Fibroblast of lung (primary cell): ENCODE data around the gene COX10. TPM values are rescaled to one million over a fixed set of nuclear protein-coding genes. Genes with fewer than 3 reads are reported as not detected.

ENCODE experiments used
- DNase-seq, 2 donors: peaks; one replicate each; pipeline versions ENCODE4 v3.0.0 to v3.0.0-alpha.2; 2010; ENCODE audit warnings: low read depth in 2 of 2
- H2AFZ ChIP-seq: 2 replicates; pipeline ENCODE4 v1.5.1; 2012; ENCODE audit warnings: low read length, control low read depth, inconsistent platforms
- H3K27ac ChIP-seq: 2 replicates; pipeline ENCODE4 v1.5.1; 2011; ENCODE audit warnings: low read length, control low read depth; ENCODE audit not compliant: insufficient read depth
- H3K27me3 ChIP-seq: 2 replicates; pipeline ENCODE4 v1.5.1; 2011; ENCODE audit warnings: mild to moderate bottlenecking, low read length; ENCODE audit not compliant: control insufficient read depth, insufficient read depth
- H3K36me3 ChIP-seq: 2 replicates; pipeline ENCODE4 v1.5.1; 2011; ENCODE audit warnings: low read length; ENCODE audit not compliant: control insufficient read depth, insufficient read depth
- H3K4me1 ChIP-seq: 2 replicates; pipeline ENCODE4 v1.5.1; 2011; ENCODE audit warnings: low read length; ENCODE audit not compliant: control insufficient read depth, insufficient read depth; ENCODE audit errors: extremely low read depth
- H3K4me2 ChIP-seq: 2 replicates; pipeline ENCODE4 v1.5.1; 2011; ENCODE audit warnings: low read length, control low read depth; ENCODE audit not compliant: insufficient read depth; ENCODE audit errors: extremely low read depth
- H3K4me3 ChIP-seq, 4 experiments: fragments of 200-600 bp in 1 of 4; sonication (generic) in 1 of 4; replicated peaks in 1 of 4; 2 replicates each; pipeline ENCODE4 v1.5.1; 2011 to 2016; ENCODE audit warnings: low read length in 4 of 4, low read depth in 3 of 4, mild to moderate bottlenecking in 3 of 4, control low read depth in 2 of 4, inconsistent platforms in 1 of 4, mixed read lengths in 1 of 4; ENCODE audit not compliant: insufficient read depth in 1 of 4; ENCODE audit errors: control extremely low read depth in 1 of 4
- H3K79me2 ChIP-seq: 2 replicates; pipeline ENCODE4 v1.5.1; 2012; ENCODE audit warnings: mild to moderate bottlenecking, low read length, inconsistent platforms; ENCODE audit not compliant: control insufficient read depth, insufficient read depth
- H3K9ac ChIP-seq: 2 replicates; pipeline ENCODE4 v1.5.1; 2011; ENCODE audit warnings: mild to moderate bottlenecking, low read length, control low read depth; ENCODE audit not compliant: insufficient read depth
- H3K9me3 ChIP-seq: 2 replicates; pipeline ENCODE4 v1.5.1; 2012; ENCODE audit warnings: low read depth, low read length; ENCODE audit not compliant: control insufficient read depth, insufficient read depth
- H4K20me1 ChIP-seq: 2 replicates; pipeline ENCODE4 v1.5.1; 2011; ENCODE audit warnings: low read length; ENCODE audit not compliant: control insufficient read depth, insufficient read depth; ENCODE audit errors: extremely low read depth
- CTCF ChIP-seq, 2 donors: IDR thresholded peaks in 1 of 2; conservative IDR thresholded peaks in 1 of 2; 1 replicate in 1 of 2; 2 replicates in 1 of 2; pipeline ENCODE4 v1.5.1; 2011 to 2012; ENCODE audit warnings: low read length in 2 of 2, control low read depth in 1 of 2, inconsistent platforms in 1 of 2, low read depth in 1 of 2, mild to moderate bottlenecking in 1 of 2
- EZH2 ChIP-seq: IDR thresholded peaks from 2 replicates; pipeline ENCODE4 v1.5.1; 2012; ENCODE audit warnings: low read length, control low read depth, mild to moderate bottlenecking; ENCODE audit errors: missing control alignments
- polyA plus RNA-seq, 2 donors: library from polyadenylated mRNA; depleted of rRNA in 1 of 2; stranded (reverse) in 1 of 2; unstranded in 1 of 2; fragments of >200 nt; gene quantifications; 2 replicates each; pipeline ENCODE4 v1.2.1, GENCODE V29; 2011 to 2012; ENCODE audit warnings: missing spikeins in 1 of 2
- total RNA-seq: library from RNA; depleted of rRNA; stranded (reverse); fragments of >200 nt; gene quantifications from 2 replicates; pipeline ENCODE4 v1.2.1, GENCODE V29; 2014

The COX10 gene
- total and polyA plus RNA-seq, 2 donors (not counting 1 experiment from before 2014, with no cell fraction given): 10.6 to 12.5 TPM

GRCh38 chr17:14116263-14117024 lies 47.1 kb downstream of the COX10 start:
- Histone ChIP-seq H3K4me3 (no peak overlapping the region), H3K36me3 (no peaks in the 10 kb centered on the region), H3K9ac (no peak overlapping the region), H4K20me1 (peaks cover 1% of the 10 kb centered on the region), H3K27ac (no peak overlapping the region), H3K79me2 (no peaks in the 10 kb centered on the region), H2AFZ (no peak overlapping the region), H3K27me3 (no peaks in the 10 kb centered on the region), H3K4me1 (no peaks in the 10 kb centered on the region), H3K4me2 (no peak overlapping the region), H3K9me3 (no peaks in the 10 kb centered on the region)
- DNase-seq: no peak
- TF ChIP-seq EZH2 (no peak), CTCF (conservative IDR thresholded peaks at IDR 0.05 in 1 of 2, IDR thresholded peaks at IDR 0.05 in 1 of 2; ENCODE audit: low read depth in 1 of 2, low read length in 2 of 2) (no peak)

GRCh38 chr17:14118951-14119350 lies 49.6 kb downstream of the COX10 start:
- Histone ChIP-seq H3K9me3 (no peaks in the 10 kb centered on the region), H3K79me2 (no peaks in the 10 kb centered on the region), H3K27me3 (no peaks in the 10 kb centered on the region), H4K20me1 (peaks cover 1% of the 10 kb centered on the region), H3K36me3 (no peaks in the 10 kb centered on the region), H3K4me2 (no peak overlapping the region), H3K4me3 (no peak overlapping the region), H3K9ac (no peak overlapping the region), H3K27ac (no peak overlapping the region), H3K4me1 (no peaks in the 10 kb centered on the region), H2AFZ (no peak overlapping the region)
- TF ChIP-seq CTCF (conservative IDR thresholded peaks at IDR 0.05 in 1 of 2, IDR thresholded peaks at IDR 0.05 in 1 of 2; ENCODE audit: low read depth in 1 of 2, low read length in 2 of 2): no peak
- TF ChIP-seq EZH2: no peak
- DNase-seq: no peak

GRCh38 chr17:14119546-14119945 lies 50.2 kb downstream of the COX10 start:
- Histone ChIP-seq H3K27ac (no peak overlapping the region), H3K27me3 (no peaks in the 10 kb centered on the region), H3K79me2 (no peaks in the 10 kb centered on the region), H3K4me3 (no peak overlapping the region), H3K9ac (no peak overlapping the region), H3K36me3 (no peaks in the 10 kb centered on the region), H2AFZ (no peak overlapping the region), H4K20me1 (peaks cover 1% of the 10 kb centered on the region), H3K4me2 (no peak overlapping the region), H3K9me3 (no peaks in the 10 kb centered on the region), H3K4me1 (no peaks in the 10 kb centered on the region)
- TF ChIP-seq CTCF (conservative IDR thresholded peaks at IDR 0.05 in 1 of 2, IDR thresholded peaks at IDR 0.05 in 1 of 2; ENCODE audit: low read depth in 1 of 2, low read length in 2 of 2): no peak
- no peak for TF ChIP-seq EZH2
- no peak for DNase-seq
